ENCODE results near the gene SMIM13.

Gene SMIM13

DNA sequence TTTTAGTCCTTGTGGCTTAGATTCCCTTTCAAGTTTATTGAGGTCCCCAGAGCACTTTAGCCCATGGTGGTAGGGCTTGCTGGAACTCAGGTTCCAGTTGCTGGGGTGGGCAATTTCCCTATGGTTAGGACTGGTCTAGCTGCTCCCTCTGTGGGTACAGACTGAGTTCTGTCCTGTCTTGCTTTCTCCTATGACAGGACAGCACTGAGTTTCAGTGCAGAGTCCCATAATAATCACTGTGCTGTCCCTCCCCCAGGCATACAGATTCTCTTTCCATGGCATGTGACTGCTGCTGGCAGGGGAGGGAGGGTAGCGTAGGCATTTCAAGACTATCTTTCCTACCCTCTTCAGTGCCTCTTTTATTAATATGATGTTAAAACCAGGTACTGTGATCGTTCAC is 35.0 kb downstream of the SMIM13 start:
- H3K27me3 ChIP-seq: no peaks in the 10 kb centered on the region
- no peaks in the 10 kb centered on the region for H3K36me3 ChIP-seq
- no peak for DNase-seq
- intact Hi-C loops (cut with DNase I; ENCODE audit: low total_unique reads): no loop called here
- peaks cover 0 to 6% (median 3%) of the 10 kb centered on the region in 4 donors for H3K4me1 ChIP-seq
- no peaks in the 10 kb centered on the region for H3K9me3 ChIP-seq
- TF ChIP-seq, protein P1, sequence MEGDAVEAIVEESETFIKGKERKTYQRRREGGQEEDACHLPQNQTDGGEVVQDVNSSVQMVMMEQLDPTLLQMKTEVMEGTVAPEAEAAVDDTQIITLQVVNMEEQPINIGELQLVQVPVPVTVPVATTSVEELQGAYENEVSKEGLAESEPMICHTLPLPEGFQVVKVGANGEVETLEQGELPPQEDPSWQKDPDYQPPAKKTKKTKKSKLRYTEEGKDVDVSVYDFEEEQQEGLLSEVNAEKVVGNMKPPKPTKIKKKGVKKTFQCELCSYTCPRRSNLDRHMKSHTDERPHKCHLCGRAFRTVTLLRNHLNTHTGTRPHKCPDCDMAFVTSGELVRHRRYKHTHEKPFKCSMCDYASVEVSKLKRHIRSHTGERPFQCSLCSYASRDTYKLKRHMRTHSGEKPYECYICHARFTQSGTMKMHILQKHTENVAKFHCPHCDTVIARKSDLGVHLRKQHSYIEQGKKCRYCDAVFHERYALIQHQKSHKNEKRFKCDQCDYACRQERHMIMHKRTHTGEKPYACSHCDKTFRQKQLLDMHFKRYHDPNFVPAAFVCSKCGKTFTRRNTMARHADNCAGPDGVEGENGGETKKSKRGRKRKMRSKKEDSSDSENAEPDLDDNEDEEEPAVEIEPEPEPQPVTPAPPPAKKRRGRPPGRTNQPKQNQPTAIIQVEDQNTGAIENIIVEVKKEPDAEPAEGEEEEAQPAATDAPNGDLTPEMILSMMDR (IDR thresholded peaks at IDR 0.05): no peak
- no peak overlapping the region for H3K27ac ChIP-seq
- H3K4me3 ChIP-seq: no peak overlapping the region

DNA sequence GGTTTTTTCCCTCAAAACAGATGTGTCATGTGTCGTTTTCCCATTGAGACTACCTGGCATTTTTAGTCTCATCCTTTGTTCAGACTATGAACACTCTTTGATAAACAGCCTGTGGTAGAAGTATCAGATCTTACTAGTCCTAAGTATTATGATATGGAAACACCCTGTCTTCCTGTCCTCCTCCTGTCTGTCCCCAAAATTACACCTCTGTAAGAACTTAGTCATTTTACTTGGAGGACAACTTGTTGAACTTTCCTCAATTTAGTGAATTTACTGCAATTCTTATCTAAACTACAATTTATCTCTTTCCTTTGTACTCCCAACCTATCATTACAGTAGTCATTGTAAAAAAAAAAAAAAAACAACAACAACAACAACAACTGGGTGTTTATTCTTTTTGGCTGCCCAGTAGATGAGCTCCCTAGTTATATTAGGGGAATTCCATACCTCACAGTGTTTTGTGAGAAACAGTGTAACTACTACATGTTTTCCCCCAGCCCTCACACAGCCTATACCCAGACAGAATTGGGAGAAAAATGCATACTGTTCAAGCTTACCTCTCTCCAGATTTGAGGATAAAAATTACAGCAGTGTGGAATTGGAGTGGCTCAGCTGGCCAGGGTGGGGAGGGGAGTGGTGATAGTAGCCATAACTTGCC is 36.4 kb downstream of the SMIM13 start:
- Histone ChIP-seq H3K27ac (no peak overlapping the region), H3K36me3 (peaks cover 6 to 7% (median 6%) of the 10 kb centered on the region in 3 donors), H3K4me1 (peaks cover 0 to 6% (median 3%) of the 10 kb centered on the region in 4 donors), H3K9me3 (no peaks in the 10 kb centered on the region), H3K27me3 (no peaks in the 10 kb centered on the region), H3K4me3 (no peak overlapping the region)
- DNase-seq: no peak
- intact Hi-C loops (cut with DNase I; ENCODE audit: low total_unique reads): no loop called here
- TF ChIP-seq, protein P1 (IDR thresholded peaks at IDR 0.05): no peak

DNA sequence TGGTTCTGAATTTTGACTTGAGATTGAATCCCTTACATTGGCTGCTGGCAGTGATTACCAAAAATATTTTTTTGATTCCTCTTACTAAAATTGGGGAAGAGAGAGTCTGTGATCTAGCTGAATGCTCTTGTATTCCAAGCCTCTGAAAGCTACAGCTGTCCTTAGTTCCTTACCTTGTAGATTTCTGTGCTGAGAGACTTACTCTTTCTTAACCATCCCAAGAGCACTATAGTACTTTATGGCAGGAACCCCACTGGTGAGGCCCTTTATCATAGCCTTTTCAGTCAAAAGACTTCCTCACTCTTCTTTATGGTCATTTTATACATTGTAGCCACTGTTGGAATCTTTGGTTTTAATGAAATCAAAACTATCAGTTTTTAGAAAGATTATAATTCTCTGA is 37.0 kb downstream of the SMIM13 start:
- Histone ChIP-seq H3K27me3 (no peaks in the 10 kb centered on the region), H3K27ac (no peak overlapping the region), H3K9me3 (no peaks in the 10 kb centered on the region), H3K4me1 (peaks cover 0 to 6% (median 3%) of the 10 kb centered on the region in 4 donors), H3K36me3 (peaks cover 12 to 13% (median 12%) of the 10 kb centered on the region in 3 donors), H3K4me3 (no peak overlapping the region)
- DNase-seq: no peak
- intact Hi-C loops (cut with DNase I; ENCODE audit: low total_unique reads): no loop called here
- TF ChIP-seq, protein P1 (IDR thresholded peaks at IDR 0.05): no peak

- H3K27ac ChIP-seq: no peak overlapping the region
These were observed 38.7 kb downstream of the SMIM13 start for GRCh38 chr6:11132194-11132888.

GRCh38 chr6:11133281-11133680 is 39.6 kb downstream of the SMIM13 start:
- Histone ChIP-seq H3K4me3 (no peak overlapping the region), H3K36me3 (peaks cover 13 to 19% (median 14%) of the 10 kb centered on the region in 3 donors), H3K4me1 (peaks cover 0 to 6% (median 3%) of the 10 kb centered on the region in 4 donors), H3K27me3 (no peaks in the 10 kb centered on the region), H3K27ac (no peak overlapping the region), H3K9me3 (no peaks in the 10 kb centered on the region)
- intact Hi-C loops (cut with DNase I; ENCODE audit: low total_unique reads): no loop called here
- TF ChIP-seq, protein P1 (IDR thresholded peaks at IDR 0.05): no peak
- DNase-seq: no peak

More at GRCh38 chr6:11132194-11132888, 38.7 kb downstream of the SMIM13 start:
- Histone ChIP-seq H3K9me3 (no peaks in the 10 kb centered on the region), H3K27me3 (no peaks in the 10 kb centered on the region), H3K4me1 (peaks cover 0 to 6% (median 3%) of the 10 kb centered on the region in 4 donors), H3K4me3 (no peak overlapping the region), H3K36me3 (peaks cover 13 to 19% (median 14%) of the 10 kb centered on the region in 3 donors)
- DNase-seq: no peak
- intact Hi-C loops (cut with DNase I; ENCODE audit: low total_unique reads): no loop called here
- TF ChIP-seq, protein P1 (IDR thresholded peaks at IDR 0.05): no peak

All from tibial artery (tissue), 4 donors.